GM19099 (cell line): Measurements from ENCODE around the gene MEST.

ENCODE experiments used
- POLR2A ChIP-seq: IDR thresholded peaks from 3 replicates; pipeline ENCODE4 v1.6.1; 2011; ENCODE audit warnings: low read depth; ENCODE audit not compliant: insufficient read length; ENCODE audit errors: extremely low read depth

Gene MEST

DNA sequence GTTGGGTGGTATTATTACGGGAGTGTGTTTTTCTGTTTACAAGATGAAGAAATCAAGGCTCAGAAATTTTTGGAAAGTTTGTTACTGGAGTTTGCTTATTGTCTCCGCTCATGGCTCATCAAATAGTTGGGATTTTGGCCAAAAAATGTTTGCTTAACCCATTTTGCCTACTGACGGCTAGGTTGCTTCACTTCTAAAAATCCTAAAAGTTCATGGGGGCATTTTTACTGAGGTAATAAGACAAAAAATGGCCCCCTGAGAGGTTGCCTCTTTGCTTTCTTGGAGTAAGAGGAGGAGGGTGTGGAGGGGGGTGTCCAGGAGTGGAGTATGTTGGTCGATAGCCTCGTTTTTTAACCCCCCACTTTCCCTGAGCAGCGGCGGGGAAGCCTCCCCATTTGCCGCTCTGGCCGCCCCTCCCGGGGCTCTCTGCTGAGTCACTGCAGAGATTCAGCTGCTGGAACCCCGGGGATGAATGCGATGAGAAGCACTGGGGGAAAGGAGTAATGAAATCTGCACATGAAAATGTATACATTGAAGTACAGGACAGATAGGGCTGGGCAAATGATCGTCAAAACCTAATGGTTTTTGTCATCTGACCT, 1.5 kb downstream of the MEST start:
- TF ChIP-seq POLR2A = no peak

DNA sequence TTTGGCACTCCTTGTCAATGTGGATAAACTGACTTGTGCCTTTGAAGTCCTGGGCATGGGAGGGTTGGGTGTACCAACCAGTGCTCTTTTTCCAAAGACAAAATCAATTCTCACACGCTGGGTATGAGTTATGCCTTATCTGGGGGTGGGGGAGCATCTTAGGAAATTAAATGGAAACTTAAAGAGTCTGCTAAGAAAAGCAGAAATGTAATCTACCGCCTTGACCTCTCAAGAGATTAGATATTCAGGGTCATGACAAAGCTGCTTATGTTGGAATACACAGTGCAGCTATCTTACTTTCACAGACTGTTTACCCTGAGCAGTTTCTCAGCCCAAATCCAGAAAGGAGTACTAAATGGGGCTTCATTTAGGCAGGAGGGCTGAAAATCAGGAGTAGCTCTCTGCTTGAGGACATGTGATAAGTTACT, 2.6 kb downstream of the MEST start:
- no peak for TF ChIP-seq POLR2A

DNA sequence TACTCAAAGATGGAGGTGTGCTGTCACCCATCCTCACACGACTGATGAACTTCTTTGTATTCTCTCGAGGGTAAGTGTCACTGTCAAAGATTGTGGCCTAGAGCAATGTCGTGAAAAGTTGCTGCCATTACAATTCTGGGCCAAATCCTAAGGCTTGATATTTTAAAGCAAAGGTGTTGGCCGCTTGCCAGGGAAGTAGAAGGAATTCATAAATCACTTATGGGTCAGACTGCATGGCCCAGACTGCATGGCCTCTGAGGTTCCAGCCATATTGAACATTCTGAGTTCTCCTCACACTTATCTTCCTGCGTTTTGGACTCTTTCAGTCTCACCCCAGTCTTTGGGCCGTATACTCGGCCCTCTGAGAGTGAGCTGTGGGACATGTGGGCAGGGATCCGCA, 8.6 kb downstream of the MEST start:
- no peak for TF ChIP-seq POLR2A

DNA sequence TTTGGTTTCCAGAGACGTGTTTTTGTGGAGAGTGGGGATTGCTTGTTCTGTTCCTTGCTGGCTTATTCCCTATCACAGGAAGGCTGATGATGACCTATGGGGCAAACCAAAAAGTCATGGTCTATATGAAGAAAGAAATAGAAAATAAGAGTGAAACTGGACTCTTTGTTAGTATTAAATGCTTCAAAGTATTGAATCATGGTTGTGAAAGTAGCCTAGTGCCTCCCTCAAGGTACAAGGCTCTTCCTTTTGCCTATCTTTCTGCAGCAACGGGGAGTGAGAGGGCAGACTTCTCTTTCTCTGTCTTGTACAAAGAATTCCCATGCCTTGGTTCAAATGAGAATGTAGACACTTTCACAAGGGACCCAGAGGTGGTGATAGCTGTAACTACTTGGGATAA, 9.0 kb downstream of the MEST start:
- TF ChIP-seq POLR2A = no peak

- no peak for TF ChIP-seq POLR2A
Measured at GRCh38 chr7:130505753-130506152, 13.9 kb downstream of the MEST start.

GRCh38 chr7:130506358-130506757, 14.5 kb downstream of the MEST start:
- no peak for TF ChIP-seq POLR2A

DNA sequence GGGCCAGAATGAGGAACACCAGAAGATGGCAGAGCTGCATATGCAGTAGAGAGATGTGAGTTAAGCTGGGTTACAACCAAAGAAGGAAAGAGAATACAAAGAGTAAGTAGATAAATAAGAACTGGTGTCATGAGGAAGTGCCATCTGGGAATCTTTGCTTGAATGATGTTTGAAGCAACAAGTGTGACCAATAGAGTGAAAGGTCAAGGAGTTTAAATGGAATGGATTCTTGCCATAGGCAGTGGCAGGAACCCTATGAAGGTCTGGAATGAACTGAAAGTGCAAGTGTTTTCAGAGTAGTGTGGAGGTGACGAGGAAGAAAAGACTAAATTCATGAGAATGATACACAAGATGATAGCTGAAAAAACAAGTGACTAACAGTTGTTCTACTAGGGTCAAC, 21.6 kb downstream of the MEST start:
- no peak for TF ChIP-seq POLR2A

DNA sequence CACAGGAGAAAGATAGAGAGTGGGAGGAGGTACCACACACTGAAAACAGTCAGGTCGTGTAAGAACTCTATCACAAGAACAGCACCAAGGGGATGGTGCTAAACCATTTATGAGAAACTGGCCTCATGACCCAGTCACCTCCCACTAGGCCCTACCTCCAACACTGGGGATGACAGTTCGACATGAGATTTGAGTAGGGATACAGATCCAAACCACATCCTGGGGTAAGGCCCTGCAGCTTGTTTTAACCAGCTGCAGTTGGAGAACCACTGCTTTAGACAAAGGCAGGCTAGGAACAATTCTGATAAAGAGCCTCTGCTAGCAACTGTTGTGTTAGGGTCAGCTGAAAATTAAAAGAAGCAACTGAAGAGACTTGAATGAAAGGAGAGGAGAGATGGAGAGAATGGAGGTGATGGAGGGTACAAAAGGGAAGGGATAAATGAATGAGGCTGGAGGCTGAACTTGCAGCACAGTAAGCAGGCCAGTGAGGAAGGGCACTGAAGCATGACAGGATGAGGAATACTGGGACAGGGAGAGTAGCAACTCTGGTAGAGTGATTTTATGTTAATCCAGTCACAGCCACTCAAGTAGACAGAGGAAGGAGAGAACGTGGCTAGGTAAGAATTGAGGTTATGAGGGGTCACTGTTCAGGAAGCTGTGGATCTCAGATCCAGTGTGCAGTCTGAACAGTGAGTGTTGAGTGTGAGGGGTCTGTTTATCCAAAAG, 23.6 kb downstream of the MEST start:
- no peak for TF ChIP-seq POLR2A

DNA sequence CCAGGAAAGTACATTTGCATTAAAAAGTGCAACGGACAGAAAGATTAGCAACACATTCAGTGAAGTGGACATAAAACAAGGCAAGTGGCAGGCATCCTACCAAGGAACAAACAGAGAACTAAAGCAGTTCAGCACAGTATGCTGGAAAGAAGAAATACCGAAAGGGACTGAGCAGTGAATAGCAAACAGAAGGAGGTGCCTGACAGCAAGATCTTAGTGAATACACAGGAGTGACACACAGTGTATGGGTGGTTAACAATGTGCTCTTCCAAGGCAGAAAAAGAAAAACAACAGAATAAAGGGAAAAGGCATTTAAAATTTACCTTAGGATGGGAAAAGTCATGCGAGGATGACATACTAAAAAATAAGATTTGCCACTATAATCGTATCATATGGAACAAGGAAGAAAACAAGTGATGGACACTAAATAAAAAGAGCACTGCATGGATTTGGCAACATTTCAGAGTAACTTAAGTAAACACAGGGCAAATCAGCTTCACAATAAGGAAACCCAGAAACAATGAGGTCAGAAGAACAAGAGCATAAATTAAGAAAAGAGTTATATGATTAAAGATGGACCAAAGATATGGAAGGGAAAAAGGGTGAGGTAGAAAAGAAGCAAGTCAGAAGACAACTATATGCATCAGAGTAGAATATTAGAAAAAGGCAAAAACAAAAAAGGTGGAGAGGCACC, 29.5 kb downstream of the MEST start:
- no peak for TF ChIP-seq POLR2A

DNA sequence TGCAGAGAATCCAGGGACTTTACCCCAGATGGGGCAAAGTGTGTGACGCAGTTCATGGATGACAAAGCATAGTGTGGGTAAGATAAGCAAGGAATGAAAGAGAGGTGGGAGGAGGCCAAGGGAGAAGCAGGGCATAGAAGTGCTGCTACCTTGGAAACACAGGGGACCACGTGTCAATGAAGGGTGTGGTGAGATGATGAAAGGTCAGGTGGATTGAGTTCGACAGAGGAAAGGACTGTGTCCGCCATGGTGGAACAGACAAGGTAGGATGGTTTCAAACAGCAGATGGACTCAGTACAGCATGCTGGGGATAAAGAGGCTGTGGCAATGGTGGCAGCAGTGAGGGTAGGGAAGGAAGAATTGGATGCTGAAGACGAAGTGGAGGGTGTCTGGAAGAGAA, 32.7 kb downstream of the MEST start:
- no peak for TF ChIP-seq POLR2A

DNA sequence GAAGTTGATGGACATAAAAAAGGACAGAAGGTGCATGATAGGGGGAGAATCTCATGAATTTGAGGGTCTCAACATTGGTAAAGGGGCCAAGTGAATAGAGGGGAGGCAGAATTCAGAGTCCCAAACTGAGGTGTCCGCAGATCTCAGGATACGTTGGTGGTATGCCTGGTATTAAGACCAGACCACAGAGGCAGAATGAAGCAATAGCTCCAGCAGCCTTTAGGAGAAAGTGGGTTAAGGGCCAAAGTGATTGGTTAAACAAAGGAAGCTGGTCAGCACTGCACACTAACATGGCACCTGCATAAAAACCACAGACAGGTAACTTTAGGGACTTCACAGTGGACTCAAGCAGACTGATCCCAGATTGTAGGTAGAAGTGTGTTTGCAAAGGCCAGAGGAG, 37.5 kb downstream of the MEST start:
- TF ChIP-seq POLR2A = no peak

- no peak for TF ChIP-seq POLR2A
Measured at GRCh38 chr7:130543487-130544010, 51.7 kb downstream of the MEST start.

DNA sequence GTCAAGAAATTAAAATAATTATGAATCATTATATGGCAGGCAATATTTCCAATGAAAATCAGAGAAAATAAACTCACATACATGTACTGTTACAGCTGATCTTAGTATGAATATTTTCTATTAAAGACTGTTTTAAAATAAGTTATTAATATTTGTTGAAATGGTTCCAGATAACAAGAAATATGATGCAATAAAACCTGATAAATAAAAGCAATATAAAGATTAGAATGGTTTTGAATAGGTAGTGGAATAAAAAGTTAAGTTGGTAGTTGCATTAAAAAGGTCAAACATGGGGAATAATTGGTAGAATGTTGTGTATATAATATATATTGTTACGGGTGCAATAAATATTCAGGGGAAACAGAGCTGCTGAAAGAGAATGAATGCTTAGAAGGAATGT, 52.5 kb downstream of the MEST start:
- no peak for TF ChIP-seq POLR2A

DNA sequence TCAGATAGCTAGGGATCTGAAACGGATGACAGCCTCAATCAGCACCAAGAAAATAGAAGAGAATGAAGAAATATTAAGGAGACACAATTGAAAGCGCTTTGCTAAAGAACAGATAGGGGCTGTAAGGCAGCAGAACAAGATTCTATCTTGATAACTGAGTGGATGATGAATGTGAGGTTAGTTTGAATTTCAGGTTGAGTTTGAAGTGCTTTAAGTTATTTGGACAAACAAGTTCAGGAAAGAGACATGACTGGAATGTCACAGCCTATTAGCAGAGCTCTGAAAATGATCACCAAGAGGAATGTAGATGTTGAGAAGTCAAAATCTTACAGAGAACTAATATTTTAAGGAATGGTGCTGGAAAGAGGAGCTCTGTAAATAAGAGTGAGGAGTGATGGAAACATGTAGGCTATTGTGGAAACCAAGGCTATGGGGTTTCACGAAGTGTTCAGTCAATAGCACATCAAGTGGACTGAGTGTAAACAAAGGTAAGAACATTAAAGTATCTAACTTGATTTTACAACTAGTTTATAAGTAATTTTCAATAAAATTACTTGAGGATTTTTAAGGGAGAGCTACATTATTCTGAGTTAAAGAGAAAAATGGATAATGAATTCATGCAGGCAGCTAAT, 61.6 kb downstream of the MEST start:
- TF ChIP-seq POLR2A = no peak

DNA sequence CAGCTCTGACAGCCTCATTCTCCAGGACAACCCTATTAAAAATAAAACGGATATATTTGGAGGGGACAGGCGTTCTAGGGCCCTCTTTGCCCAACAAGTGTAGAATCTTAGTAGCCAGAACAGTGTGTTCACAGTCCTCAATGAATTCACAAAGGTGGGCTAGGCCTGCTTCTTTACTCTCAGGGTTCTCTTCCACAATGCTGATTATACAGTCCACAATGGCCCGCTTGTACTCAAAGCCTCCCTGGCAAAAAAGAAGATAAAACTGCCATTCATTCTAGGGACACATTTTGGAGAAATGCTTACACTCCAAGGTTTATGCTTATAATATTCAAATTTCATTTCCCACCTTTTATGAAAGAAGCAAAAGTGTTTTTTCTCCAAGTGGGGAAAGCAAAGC, 62.6 kb downstream of the MEST start:
- TF ChIP-seq POLR2A = no peak
